CD14-positive monocyte (primary cell): ENCODE results near the gene SULF2. TPM values are rescaled to one million over a fixed set of nuclear protein-coding genes. Genes with fewer than 3 reads are reported as not detected.

Experiments used
- DNase-seq, 3 donors: peaks; one replicate each; pipeline ENCODE4 v3.0.0-alpha.2; 2011 to 2022
- H2AFZ ChIP-seq: 2 replicates; pipeline ENCODE4 v1.6.0; 2012; ENCODE audit warnings: mild to moderate bottlenecking, low read depth, low read length, inconsistent platforms; ENCODE audit not compliant: insufficient read depth, poor library complexity, severe bottlenecking
- H3K27ac ChIP-seq, 2 donors: 1 replicate in 1 of 2; 2 replicates in 1 of 2; pipeline ENCODE4 v1.5.1; 2012 to 2013; ENCODE audit warnings: low read length in 2 of 2, control low read depth in 1 of 2, inconsistent platforms in 1 of 2, low read depth in 1 of 2, mild to moderate bottlenecking in 1 of 2
- H3K27me3 ChIP-seq, 2 donors: one replicate each; pipeline versions ENCODE4 v1.6.0 to v1.6.1; 2011 to 2013; ENCODE audit warnings: low read length in 2 of 2; ENCODE audit not compliant: control insufficient read depth in 2 of 2, insufficient read depth in 2 of 2
- H3K36me3 ChIP-seq, 2 donors: replicated peaks in 1 of 2; 1 replicate in 1 of 2; 2 replicates in 1 of 2; pipeline versions ENCODE4 v1.5.1 to v1.6.1; 2012 to 2013; ENCODE audit warnings: low read length in 2 of 2, control low read depth in 1 of 2, inconsistent platforms in 1 of 2, mild to moderate bottlenecking in 1 of 2; ENCODE audit not compliant: insufficient read depth in 2 of 2, control insufficient read depth in 1 of 2
- H3K4me1 ChIP-seq, 2 donors: 1 replicate in 1 of 2; 2 replicates in 1 of 2; pipeline versions ENCODE4 v1.5.1 to v1.6.1; 2012 to 2013; ENCODE audit warnings: low read length in 2 of 2, control low read depth in 1 of 2, inconsistent platforms in 1 of 2, mild to moderate bottlenecking in 1 of 2, moderate library complexity in 1 of 2; ENCODE audit not compliant: insufficient read depth in 2 of 2, control insufficient read depth in 1 of 2
- H3K4me2 ChIP-seq: replicated peaks from 2 replicates; pipeline ENCODE3; 2012; ENCODE audit warnings: low read length, moderate library complexity, mild to moderate bottlenecking; ENCODE audit not compliant: poor library complexity, severe bottlenecking; ENCODE audit errors: extremely low read depth
- H3K4me3 ChIP-seq, 3 experiments: fragments of 200-600 bp in 1 of 3; sonication (generic) in 1 of 3; replicated peaks in 1 of 3; 1 replicate in 2 of 3; 2 replicates in 1 of 3; pipeline ENCODE4 v1.5.1; 2011 to 2013; ENCODE audit warnings: low read length in 3 of 3, mild to moderate bottlenecking in 3 of 3, control low read depth in 2 of 3, low read depth in 2 of 3, inconsistent platforms in 1 of 3, moderate library complexity in 1 of 3
- H3K79me2 ChIP-seq: 2 replicates; pipeline ENCODE4 v1.6.0; 2012; ENCODE audit warnings: mild to moderate bottlenecking, control low read depth, inconsistent platforms, low read length, moderate library complexity; ENCODE audit not compliant: insufficient read depth
- H3K9ac ChIP-seq: 2 replicates; pipeline ENCODE4 v1.6.0; 2017; ENCODE audit warnings: low read length, mild to moderate bottlenecking; ENCODE audit not compliant: insufficient read depth, poor library complexity, severe bottlenecking
- H3K9me3 ChIP-seq, 2 donors: replicated peaks in 1 of 2; 1 replicate in 1 of 2; 2 replicates in 1 of 2; pipeline versions ENCODE4 v1.5.1 to v1.6.1; 2012 to 2013; ENCODE audit warnings: low read length in 2 of 2, control low read depth in 1 of 2; ENCODE audit not compliant: control insufficient read depth in 1 of 2, insufficient read depth in 1 of 2
- H4K20me1 ChIP-seq: 2 replicates; pipeline ENCODE4 v1.6.0; 2012; ENCODE audit warnings: mild to moderate bottlenecking, low read length, control low read depth, moderate library complexity; ENCODE audit not compliant: insufficient read depth
- H3K27ac Mint-ChIP-seq, 7 donors: one replicate each; pipeline ENCODE4 v1.8.0; 2020; ENCODE audit warnings: mild to moderate bottlenecking in 7 of 7, mixed read lengths in 7 of 7, moderate library complexity in 6 of 7, inconsistent platforms in 2 of 7
- H3K27me3 Mint-ChIP-seq, 3 donors: one replicate each; pipeline ENCODE4 v1.8.0; 2021 to 2022; ENCODE audit warnings: low read depth in 3 of 3, mild to moderate bottlenecking in 3 of 3, mixed read lengths in 3 of 3, moderate library complexity in 3 of 3, inconsistent platforms in 1 of 3
- H3K36me3 Mint-ChIP-seq, 2 donors: one replicate each; pipeline ENCODE4 v1.8.0; 2020; ENCODE audit warnings: mixed read lengths in 2 of 2, inconsistent platforms in 1 of 2, mild to moderate bottlenecking in 1 of 2
- H3K4me1 Mint-ChIP-seq: one replicate; pipeline ENCODE4 v1.8.0; 2020; ENCODE audit warnings: mild to moderate bottlenecking, mixed read lengths
- H3K4me3 Mint-ChIP-seq, 2 donors: one replicate each; pipeline ENCODE4 v1.8.0; 2020; ENCODE audit warnings: mild to moderate bottlenecking in 2 of 2, mixed read lengths in 2 of 2, moderate library complexity in 1 of 2
- H3K9me3 Mint-ChIP-seq, 7 donors: one replicate each; pipeline ENCODE4 v1.8.0; 2020 to 2022; ENCODE audit warnings: mixed read lengths in 7 of 7, mild to moderate bottlenecking in 6 of 7, moderate library complexity in 6 of 7, inconsistent platforms in 2 of 7
- WGBS: methylation state at CpG from one replicate; pipeline ENCODE4 v1.1.5; 2013; ENCODE audit warnings: missing lambda C conversion rate; ENCODE audit not compliant: insufficient coverage; 5-methylcytosine and 5-hydroxymethylcytosine counted together
- intact Hi-C, 2 donors: fragments of 100-400 bp; cut with micrococcal nuclease; formaldehyde crosslinking; loops; one replicate each; pipeline versions ENCODE4 v1.15.0 to v1.15.1; 2023
- polyA plus RNA-seq, 3 donors: library from polyadenylated mRNA; depleted of rRNA in 1 of 3; unstranded in 2 of 3; stranded (reverse) in 1 of 3; fragments of 300-500 nt in 2 of 3; fragments of >200 nt in 1 of 3; fragmentation: Illumina TruSeq in 2 of 3; gene quantifications; 1 replicate in 2 of 3; 2 replicates in 1 of 3; pipeline ENCODE4 v1.2.3, GENCODE V29; 2012 to 2021
- TF ChIP-seq, protein P1 (sequence below): fragments of 200-600 bp; IDR thresholded peaks from one replicate; pipeline ENCODE4 v1.8.0; 2022; ENCODE audit warnings: antibody characterized with exemption, mild to moderate bottlenecking

SULF2 gene
- polyA plus RNA-seq, 3 donors: 60.3 to 156 (median 75.5) TPM

DNA sequence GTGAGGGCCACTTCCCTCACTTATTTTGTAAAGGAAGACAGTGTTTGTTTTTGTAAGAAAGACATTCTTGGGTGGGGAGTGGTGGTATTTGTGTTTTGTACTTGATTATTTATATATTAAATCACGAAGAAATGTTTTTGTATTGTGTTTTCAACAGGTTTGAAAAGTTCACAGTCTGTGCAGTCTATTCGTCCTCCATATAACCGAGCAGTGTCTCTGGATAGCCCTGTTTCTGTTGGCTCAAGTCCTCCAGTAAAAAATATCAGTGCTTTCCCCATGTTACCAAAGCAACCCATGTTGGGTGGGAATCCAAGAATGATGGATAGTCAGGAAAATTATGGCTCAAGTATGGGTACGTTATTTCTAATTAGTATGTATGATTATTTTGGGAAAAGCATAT, 146.4 kb downstream of the SULF2 start:
- H3K4me1 Mint-ChIP-seq: no peaks in the 10 kb centered on the region
- H3K4me2 ChIP-seq: no peak overlapping the region
- H3K4me1 ChIP-seq: no peaks in the 10 kb centered on the region
- peaks cover 88 to 100% of the 10 kb centered on the region in 2 donors for H3K36me3 ChIP-seq
- peaks cover 83 to 98% of the 10 kb centered on the region in 2 donors for H3K36me3 Mint-ChIP-seq
- no peaks in the 10 kb centered on the region for H3K27me3 Mint-ChIP-seq
- no peak overlapping the region for H3K4me3 Mint-ChIP-seq
- no peaks in the 10 kb centered on the region for H3K27me3 ChIP-seq
- H4K20me1 ChIP-seq: peaks cover 41% of the 10 kb centered on the region
- no peaks in the 10 kb centered on the region for H3K9me3 ChIP-seq
- no peaks in the 10 kb centered on the region for H3K79me2 ChIP-seq
- no peak overlapping the region for H3K4me3 ChIP-seq
- H3K27ac ChIP-seq: no peak overlapping the region
- H2AFZ ChIP-seq: no peak overlapping the region
- no peak overlapping the region for H3K27ac Mint-ChIP-seq
- intact Hi-C loops: no loop called here
- peaks cover 0 to 2% (median 0%) of the 10 kb centered on the region in 7 donors for H3K9me3 Mint-ChIP-seq
- no peak overlapping the region for H3K9ac ChIP-seq
- TF ChIP-seq, protein P1, sequence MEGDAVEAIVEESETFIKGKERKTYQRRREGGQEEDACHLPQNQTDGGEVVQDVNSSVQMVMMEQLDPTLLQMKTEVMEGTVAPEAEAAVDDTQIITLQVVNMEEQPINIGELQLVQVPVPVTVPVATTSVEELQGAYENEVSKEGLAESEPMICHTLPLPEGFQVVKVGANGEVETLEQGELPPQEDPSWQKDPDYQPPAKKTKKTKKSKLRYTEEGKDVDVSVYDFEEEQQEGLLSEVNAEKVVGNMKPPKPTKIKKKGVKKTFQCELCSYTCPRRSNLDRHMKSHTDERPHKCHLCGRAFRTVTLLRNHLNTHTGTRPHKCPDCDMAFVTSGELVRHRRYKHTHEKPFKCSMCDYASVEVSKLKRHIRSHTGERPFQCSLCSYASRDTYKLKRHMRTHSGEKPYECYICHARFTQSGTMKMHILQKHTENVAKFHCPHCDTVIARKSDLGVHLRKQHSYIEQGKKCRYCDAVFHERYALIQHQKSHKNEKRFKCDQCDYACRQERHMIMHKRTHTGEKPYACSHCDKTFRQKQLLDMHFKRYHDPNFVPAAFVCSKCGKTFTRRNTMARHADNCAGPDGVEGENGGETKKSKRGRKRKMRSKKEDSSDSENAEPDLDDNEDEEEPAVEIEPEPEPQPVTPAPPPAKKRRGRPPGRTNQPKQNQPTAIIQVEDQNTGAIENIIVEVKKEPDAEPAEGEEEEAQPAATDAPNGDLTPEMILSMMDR: no peak
- no peak for DNase-seq
- WGBS: 83% methylated on average over 1 of the region's 4 CpGs

DNA sequence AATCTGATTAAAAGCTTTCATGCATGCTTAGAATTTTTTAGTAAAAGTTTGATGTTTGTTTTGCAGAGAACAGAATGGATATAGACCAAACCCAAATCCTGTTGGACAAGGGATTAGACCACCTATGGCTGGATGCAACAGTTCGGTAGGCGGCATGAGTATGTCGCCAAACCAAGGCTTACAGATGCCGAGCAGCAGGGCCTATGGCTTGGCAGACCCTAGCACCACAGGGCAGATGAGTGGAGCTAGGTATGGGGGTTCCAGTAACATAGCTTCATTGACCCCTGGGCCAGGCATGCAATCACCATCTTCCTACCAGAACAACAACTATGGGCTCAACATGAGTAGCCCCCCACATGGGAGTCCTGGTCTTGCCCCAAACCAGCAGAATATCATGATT, 150.0 kb downstream of the SULF2 start:
- Histone ChIP-seq H3K36me3 (peaks cover 88 to 100% of the 10 kb centered on the region in 2 donors), H3K27me3 (no peaks in the 10 kb centered on the region), H3K9ac (no peak overlapping the region), H3K4me1 (no peaks in the 10 kb centered on the region), H3K4me2 (no peak overlapping the region), H3K4me3 (no peak overlapping the region), H2AFZ (no peak overlapping the region), H3K27ac (no peak overlapping the region), H3K79me2 (no peaks in the 10 kb centered on the region), H4K20me1 (peaks cover 40% of the 10 kb centered on the region), H3K9me3 (no peaks in the 10 kb centered on the region)
- TF ChIP-seq, protein P1: no peak
- no peak for DNase-seq
- H3K4me1 Mint-ChIP-seq: no peaks in the 10 kb centered on the region
- H3K36me3 Mint-ChIP-seq: peaks cover 87 to 96% of the 10 kb centered on the region in 2 donors
- intact Hi-C loops: no loop called here
- H3K4me3 Mint-ChIP-seq: no peak overlapping the region
- H3K27ac Mint-ChIP-seq: no peak overlapping the region
- H3K27me3 Mint-ChIP-seq: no peaks in the 10 kb centered on the region
- WGBS: 100% methylated on average over 2 of the region's 4 CpGs
- peaks cover 0 to 2% (median 0%) of the 10 kb centered on the region in 7 donors for H3K9me3 Mint-ChIP-seq
